Lower leg skin (tissue), 3 donors: Measurements from ENCODE around the gene HCAR3.

Source experiments
- CTCF ChIP-seq, 3 donors: fragments of 450-650 bp; IDR thresholded peaks; one replicate each; pipeline ENCODE4 v1.5.1; 2016; ENCODE audit warnings: antibody characterized with exemption in 3 of 3, mild to moderate bottlenecking in 3 of 3, moderate library complexity in 2 of 3
- POLR2A ChIP-seq, 2 donors: fragments of 450-650 bp; IDR thresholded peaks; one replicate each; pipeline ENCODE4 v1.6.1; 2016 to 2017; ENCODE audit warnings: antibody characterized with exemption in 2 of 2, mild to moderate bottlenecking in 1 of 2, moderate library complexity in 1 of 2

GRCh38 chr12:122668268-122668667 lies 48.3 kb downstream of the HCAR3 start:
- TF ChIP-seq CTCF (IDR thresholded peaks at IDR 0.05): no peak
- no peak for TF ChIP-seq POLR2A (IDR thresholded peaks at IDR 0.05)
